RPMI7951 (cell line): Measurements from ENCODE around the gene CBX5. TPM values are rescaled to one million over a fixed set of nuclear protein-coding genes. Genes with fewer than 3 reads are reported as not detected.
A peak's percentile ranks its signal among the peaks of the same experiment; 100 is the strongest.
"Not testable (repeated sequence)": the region's sequence is repeated elsewhere in the genome, so short reads cannot be mapped to it uniquely, and the experiment has no call there.

ENCODE experiments used
- DNase-seq: peaks from one replicate; pipeline ENCODE4 v3.0.0-alpha.2; 2012; ENCODE audit warnings: low read depth
- total RNA-seq: library from RNA; depleted of rRNA; stranded (reverse); fragments of >200 nt; shearing (Covaris generic); gene quantifications from 2 replicates; pipeline ENCODE4 v1.2.3, GENCODE V29; 2014; rRNA removed

Gene CBX5
- total RNA-seq = 29.4 and 30.4 TPM in 2 replicates

DNA sequence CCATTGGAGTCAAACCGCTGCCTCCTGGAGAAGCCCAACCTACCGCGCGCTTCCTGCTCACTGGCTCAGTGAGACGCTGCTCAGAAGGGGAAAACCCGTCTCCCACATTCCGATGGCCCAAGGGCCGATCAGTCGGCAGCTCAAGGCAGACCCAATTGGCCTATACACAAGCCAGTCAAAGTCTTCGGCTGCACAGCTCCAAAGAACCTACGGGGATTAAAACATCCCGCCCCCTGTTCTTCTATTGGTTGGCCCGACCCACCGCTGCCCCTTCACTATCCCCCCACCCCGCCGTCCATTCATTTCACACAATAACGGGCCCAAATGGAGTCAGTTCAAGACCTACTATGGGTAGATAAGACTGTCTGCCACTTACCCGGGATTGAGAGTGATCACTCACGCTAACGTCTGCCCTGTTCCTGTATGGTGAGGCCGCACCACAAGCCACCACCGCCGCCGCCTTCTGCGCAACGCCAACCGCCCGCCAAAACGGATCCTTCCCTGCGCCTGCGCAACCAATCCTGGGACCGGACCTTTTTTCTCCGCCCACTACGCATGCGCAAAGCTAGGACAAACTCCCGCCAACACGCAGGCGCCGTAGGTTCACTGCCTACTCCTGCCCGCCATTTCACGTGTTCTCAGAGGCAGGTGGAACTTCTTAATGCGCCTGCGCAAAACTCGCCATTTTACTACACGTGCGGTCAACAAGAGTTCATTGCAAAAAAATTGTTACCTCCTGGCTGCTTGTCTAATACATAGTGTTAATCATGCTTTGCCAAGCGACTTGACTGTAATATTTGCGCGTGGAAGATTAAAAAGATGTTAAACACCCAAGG, at the start of gene CBX5:
CBX5 (minus strand) TSS at position 491 of the 836 bp plus-strand sequence. CDS start 22,472 bp downstream, outside the sequence.
- DNase-seq = peak; percentile 100

DNA sequence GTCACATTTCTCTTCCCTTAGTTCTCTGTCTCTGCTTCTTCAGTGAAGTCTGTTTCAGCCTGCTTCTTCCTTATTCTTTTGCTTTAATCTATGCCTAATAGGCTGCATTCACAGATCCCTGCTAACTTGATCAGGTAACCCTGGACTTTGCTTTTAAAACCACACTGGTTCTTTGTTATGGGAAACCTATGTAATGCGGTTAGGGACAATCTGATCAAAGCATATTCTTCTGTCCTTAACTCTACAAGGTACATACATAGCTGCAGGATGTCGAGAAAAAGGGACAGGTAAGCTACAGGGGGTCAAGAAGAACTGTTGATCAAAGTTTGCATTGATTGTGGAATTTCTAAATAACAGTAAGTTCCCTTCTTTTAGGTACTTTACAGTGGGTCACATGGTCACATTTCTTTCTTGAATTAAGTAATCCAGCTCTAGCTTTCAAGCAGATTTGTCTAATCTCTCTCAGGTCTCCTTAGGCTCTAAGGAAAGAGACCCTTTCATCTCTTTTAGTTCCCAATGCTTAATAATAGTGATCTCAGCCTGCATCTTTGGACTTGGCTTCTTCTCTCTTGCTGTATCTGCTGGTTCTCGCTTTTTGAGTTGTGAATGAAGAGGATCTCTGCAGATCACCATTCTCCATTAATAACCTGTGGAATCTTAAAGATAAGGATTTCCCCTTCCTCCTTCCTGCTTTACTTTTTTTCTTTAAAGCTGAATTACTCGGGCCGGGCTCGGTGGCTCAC, 48.8 kb upstream of the CBX5 start:
- no peak for DNase-seq

DNA sequence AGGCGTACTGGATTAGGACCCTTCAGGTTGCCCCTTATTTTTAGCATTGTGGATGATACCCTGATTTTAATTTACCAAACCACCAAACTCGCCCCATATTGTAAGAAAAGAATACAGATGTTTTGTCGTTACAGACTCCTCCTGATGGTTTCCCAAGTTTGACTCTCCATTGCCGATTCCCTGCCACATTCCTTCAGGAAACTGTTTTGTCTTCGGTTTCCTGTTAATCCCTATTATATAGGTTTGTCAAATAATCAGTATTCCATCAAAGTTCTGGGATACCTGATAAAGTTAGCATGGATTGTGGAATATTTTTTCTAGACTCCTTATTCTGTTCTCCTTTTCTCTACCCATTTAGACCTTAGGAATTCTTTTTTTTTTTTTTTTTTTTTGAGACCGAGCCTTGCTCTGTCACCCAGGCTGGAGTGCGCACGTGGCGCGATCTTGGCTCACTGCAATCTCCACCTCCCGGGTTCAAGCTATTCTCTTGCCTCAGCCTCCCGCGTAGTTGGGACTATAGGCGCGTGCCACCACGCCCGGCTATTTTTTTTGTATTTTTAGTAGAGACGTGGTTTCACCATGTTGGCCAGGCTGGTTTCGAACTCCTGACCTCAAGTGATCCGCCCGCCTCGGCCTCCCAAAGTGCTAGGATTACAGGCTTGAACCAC, 45.7 kb upstream of the CBX5 start:
- DNase-seq = not testable (repeated sequence)

DNA sequence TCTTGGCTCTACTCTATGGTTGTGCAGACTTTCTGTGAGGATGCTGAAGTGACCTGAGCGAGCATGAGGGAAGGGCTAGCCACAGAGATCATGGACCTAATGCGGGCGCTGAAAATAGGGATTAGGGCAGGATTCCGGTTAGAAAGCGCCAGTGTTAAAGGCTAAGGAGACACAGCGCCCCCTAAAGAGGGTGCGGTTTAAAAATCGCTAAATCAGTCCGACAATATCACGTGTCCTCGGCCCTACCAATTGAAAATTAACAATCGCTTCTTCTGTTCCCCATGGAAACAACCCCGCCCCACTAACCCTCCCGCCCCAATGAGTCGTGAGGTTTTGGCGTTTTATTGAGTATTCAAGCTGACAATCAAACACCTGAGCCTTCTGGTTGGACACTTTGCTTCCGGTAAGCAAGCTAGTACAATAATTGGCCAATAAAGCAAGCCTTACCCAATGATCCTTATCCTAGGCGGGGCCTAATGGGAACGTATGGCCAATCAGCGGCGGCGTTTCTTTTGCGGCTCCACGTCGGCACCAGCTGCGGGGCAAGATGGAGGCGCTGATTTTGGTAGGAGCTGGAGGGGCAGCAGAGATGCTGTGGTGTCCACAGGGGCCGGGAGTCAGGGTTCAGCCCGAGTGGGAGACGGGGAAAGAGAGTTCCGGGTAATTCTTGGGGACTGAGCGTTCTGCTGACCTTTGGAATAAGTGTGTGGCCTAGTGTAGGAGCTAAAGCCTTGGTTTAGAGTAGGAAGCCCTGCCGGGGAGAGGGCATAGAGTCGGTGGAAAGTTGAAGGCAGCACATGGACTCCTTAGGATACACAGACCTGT, 44.9 kb upstream of the CBX5 start, which contains the start of gene COPZ1:
COPZ1 (plus strand) TSS at position 515 of the 825 bp plus-strand sequence; CDS start at position 548, 33 bp downstream.
- DNase-seq = peak; percentile 99

DNA sequence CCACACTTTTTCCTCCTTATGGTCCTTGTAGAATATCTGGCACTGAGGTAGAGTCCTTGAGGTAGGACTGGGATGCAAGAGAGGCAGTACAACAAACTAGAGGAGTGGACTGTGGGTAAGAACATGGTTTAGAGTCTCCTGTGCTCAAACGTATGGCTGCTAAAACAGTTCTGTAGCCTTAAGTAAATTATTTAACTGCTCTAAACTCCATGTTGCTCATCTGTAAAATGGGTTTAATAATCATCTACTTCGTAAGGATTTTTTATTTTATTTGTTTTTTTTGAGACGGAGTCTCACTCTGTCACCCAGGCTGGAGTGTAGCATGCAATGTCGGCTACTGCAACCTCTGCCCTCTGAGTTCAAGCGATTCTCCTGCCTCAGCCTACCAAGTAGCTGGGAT, 41.4 kb upstream of the CBX5 start:
- no peak for DNase-seq

DNA sequence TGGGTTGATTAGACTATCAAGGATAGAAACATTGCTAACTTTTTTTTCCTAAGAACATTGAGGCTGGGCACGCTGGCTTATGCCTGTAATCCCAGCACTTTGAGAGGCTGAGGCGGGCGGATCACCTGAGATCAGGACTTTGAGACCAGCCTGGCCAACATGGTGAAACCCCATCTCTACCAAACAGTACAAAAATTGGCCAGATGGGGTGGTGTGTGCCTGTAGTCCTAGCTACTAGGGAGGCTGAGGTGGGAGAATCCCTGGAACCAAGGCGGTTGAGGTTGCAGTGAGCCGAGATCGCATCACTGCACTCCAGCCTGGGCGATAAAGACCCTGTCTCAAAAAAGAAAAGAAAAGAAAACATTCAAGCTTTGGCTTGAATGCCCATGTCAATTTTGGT, 32.4 kb upstream of the CBX5 start:
- DNase-seq = not testable (repeated sequence)

DNA sequence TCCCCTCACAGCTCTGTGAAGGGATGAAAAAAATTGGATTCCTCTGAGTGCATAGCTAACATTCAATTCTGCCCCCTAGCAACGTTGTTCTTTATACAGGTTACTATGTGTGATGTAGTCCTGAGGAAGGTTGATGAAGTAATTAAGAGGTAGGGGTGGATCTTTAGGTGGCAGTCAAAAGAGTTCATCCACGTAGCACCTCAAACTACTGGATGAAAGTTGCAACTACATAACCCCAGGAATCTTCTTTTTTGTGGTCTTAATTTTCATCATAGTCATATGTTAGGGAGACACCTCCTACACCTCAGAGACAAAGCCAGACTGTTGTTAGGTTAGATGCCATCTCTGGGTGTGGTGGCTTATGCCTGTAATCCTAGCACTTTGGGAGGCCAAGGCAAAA, 31.1 kb upstream of the CBX5 start:
- DNase-seq = no peak

DNA sequence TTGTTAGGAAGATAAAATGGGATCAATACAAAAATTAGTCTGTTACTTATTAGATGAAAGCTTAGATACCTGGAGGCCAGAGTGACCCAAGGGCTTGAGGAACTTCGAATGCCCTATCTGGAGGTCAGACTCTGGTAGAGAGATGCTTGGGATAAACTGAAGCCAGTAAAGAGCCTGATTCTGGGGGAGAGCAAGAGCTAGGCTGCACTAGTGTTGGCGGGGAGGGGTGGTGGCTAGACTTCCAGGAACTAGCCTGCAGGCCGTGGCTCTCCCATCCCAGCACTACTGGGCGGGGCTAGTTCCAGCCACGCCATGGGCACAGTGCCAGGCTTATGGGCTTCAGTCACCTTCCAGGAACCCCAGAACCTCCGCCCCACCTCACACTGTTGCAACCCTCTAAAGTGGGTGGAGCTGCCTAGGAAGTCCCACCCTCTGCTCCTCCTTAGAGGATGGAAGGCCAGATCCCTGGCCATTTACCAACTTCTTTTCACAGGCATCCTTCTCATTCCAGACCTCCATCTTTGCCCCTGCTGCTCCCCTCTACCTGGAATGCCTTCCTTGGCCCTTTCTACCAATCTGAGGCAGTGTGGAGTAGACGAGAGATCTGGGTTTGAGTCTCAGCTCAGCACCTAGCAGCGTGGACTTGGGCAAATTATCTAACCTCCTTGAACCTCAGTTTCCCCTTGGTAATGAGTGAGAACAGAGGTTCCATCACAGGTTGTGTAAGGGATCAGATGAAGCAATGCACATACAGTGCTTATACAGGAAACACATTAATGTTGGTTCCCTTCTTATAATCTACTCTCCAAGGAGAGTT, 27.2 kb upstream of the CBX5 start:
- peak; percentile 75 for DNase-seq

DNA sequence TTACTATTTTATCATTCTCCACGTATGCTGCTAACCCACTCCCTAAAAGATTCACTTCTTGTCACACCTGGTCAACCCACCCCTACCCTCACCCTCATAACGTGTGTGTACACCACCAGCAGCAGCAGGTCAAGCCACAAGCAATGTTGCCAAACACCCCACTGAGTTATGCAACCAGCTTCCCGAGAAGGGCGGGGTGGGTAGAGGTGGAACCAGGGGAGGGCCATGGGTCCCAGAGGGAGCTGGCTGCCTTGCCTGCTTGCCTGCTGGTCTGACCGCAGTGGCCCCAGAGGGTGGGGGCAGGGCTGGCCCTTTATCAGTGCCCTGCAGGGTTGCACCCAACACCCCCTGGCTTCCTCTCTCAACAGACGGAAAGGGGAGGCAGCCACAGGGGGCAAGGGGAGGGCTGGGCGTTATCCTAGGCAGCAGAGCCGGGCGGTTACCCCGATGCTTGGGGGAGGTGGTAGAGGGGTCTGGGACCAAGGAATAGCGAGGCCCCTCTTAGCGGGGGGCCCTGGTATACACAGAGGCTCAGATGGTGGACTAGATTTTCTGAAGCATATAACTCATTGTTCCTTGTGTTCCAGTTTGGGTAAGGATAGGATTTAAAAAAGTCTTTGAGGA, 24.4 kb upstream of the CBX5 start:
- DNase-seq = peak; percentile 44

DNA sequence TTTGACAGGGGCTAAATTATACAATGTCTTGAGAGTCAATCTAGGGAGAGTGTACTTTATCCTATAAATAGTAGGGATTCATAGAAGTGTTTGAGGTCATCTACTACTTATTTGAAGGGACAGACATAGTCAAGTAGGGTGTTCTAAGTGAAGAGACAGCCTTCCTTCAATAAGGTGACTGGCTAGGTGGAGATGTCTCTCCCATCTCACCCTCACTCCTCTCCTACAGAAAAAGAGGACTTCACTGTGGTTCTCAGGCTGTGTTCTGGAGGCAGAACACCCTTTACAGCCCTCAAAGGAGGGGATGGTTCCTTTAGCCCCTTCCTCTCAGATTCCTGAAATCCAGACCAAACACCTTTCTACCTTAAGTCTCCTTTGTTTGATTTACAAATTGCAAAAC, 23.7 kb upstream of the CBX5 start:
- no peak for DNase-seq

DNA sequence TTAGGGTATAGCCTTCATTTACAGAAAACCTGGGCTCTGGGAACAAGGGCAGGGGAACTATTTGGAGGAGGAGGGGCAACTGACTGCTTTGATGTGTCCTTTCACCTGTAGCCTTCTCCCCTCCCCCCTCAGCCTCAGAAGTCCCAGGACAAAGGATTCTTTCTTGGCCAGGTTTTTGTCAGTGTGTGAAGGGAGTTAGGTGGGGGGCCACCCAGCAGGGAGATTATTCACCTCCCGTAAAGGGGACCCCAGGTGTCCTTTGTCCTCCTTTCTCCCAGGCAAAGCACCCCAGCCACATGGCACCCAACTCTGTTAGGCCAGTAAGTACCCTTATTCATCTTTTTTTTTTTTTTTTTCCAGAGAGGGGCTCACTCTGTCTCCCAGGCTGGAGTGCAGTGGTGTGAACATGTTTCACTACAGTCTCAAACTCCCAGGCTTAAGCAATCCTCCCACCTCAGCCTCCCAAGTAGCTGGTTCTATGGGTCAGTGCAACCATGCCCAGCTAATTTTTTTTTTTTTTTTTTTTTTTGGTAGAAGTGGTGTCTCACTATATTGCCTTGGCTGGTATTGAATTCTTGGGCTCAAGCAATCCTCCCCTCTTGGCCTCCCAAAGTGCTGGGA, 21.6 kb upstream of the CBX5 start:
- no peak for DNase-seq

DNA sequence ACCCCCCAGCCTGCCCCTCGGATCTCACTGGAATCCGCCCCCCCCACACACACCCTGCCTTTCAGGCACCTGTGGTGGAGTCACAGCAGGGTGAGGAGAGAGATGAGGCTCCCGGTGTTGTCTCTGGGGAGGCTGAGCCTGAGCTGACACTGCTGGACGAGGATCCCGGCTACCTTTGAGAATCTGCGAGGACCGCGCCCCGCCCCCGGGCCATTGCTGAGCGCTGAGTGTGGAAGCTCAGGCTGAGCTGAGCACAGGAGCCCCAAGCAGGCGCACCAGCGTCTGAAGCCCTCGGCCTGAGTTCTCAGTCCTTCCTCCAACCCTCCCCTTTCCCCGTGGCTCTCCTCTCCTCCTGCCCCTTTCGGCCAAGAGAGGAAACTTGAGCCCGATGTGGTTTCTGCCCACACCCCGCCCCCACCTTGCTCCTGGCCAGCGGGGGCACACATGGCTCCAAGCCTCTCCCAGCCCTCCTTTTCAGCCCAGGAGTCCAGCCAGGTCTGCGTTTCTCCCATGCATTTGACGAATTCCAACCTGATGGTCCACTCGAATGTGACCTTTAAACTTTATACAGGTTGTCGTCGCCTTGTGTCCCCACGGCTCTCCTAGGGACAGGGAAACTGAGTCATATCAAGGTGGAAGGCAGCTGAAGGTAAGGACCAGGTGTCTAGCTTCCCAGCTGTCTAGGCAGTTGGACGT, 21.0 kb upstream of the CBX5 start, which contains the start of gene NFE2:
NFE2 (minus strand) TSS at position 284 of the 696 bp plus-strand sequence. CDS start 5,767 bp downstream, outside the sequence.
- DNase-seq = peak; percentile 79

DNA sequence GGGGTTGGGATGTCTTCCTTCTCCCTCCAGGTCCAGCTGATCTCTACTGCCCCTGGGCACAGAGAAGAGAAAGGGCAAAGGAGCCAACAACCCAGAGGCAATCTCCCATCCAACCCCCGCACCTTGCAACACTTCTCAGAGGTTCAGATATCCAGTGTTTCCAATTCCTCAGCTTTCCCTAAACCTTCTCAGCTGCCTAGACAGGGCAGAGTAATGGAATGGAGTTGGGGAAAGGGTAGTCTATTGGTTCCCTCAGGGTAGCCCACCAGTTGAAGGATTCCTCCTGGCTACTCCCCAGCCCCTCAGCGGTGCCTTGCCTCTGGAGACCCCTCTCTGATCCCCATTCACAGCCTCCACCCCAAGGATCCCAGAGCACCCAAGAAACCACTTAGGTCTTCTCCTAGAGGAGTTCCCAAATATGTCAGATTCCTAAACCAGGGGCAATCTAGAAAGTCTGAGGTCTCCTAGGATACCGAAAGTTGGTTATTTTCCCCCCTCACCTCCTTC, 20.4 kb upstream of the CBX5 start:
- DNase-seq = no peak

DNA sequence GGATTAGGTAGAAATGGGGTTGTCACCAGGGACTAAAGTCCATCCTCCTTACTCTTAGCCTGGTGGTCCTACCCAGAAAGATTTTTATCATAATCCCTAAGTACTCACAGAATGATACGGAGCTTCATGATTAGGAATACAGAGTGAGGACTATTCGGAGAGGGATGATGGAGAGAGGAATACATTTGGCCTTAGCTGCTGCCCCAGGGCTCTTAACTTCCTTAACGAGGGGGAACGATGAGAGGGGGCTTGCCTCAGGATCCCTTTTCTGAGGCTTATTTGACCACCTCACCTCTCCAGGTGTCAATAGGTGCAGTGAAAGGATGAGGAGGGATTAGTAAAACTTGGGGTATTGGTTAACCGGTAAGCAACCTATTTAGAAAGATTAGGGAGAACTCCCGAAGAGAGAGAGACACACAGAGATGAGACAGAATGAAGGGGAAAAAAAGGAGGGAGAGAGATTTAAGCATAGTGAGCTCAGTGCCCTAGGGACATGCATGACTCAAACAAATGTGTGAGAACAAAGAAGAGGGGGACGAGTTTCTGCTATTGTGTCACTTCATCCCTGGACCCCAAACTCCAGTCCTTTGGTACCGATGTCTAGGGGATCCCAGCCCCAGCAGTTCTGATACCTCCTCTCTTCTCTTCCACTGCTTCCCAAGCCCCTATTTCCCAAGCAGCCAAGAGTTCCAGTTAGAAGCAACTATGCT, 19.7 kb upstream of the CBX5 start:
- DNase-seq = peak; percentile 57

DNA sequence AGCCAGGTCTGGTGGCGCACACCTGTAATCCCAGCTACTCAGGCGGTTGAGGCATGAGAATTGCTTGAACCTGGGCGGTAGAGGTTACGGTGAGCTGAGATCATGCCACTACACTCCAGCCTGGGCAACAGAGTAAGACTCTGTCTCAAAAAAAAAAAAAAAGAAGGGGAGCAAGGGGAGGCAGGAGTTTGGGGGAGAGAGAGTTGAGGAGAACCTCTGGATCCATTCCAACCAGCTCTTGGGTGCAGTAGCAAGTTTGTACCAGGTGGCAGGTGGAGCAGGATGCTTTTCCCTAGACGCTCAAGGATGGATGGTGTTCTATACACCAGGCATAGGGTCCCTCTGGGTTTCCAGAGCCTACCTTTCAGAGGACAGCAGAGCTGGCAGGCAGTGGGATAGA, 19.0 kb upstream of the CBX5 start:
- DNase-seq = no peak

DNA sequence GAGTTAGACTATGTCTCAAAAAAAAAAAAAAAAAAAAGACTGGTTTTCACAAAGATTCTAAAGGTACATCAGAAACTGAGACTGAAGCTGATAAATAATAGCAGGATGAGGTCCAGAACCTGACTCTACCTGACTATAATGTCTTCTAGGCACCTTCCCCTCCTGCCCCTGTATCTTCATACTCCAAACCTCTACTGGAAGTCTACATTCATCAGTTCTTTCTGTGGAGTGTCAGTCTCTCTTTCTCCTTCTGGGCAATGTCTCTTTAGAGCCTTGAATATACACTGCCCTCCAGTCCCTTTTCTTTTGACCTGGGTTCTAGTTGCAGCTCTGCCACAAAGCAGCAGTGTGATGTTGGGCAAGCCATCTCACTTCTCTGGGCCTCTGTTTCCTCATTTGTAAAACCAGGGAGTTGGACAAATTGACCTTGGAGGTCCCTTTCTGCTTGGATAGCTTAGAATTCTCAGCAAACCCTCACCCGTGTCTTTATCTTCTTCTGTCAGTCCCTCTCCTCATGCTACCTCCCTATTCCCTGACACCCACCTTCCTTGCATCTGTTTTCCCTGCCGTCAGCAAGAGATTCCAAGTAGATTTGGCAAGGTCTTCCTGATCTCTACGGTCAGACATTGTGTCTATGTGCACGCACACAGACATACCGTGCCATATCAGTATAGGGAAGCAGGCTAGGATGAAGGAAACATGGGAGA, 16.6 kb upstream of the CBX5 start:
- no peak for DNase-seq

DNA sequence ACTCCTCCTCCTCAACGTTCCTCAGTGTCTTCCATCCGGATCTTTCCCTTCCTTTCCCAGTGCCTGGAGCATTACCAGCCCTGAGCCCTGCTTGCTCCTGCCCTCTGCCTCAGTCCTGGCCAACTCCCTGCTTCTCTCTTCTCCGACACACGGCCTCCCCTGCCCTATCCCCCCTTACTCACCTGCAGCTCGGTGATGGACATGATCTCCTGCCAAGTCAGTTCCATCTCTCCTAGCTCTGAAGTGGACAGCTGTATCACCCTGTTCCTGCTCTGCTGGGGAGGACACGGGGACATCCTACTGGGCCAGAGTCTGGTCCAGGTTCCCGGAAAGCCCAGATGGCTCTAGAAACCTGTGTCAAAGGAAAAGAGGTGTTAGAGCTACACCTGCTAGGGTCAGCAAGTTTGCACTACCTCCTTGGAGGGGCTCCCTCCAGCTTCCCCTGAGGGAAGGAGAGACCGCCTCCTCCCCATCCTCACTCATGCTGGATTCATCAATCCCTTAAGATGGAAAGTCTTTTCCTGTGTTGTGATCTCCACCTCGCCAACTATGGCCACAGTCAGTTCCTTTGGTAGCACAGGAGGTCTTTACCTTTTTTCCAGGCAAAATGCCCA, 15.1 kb upstream of the CBX5 start:
- DNase-seq = no peak
